ENCODE results near the gene PROX1. TPM values are rescaled to one million over a fixed set of nuclear protein-coding genes. Genes with fewer than 3 reads are reported as not detected.

Gene PROX1
- total and polyA plus RNA-seq, 2 experiments from 2014 or later, result under 0.01 to 0.20 TPM

- Histone ChIP-seq H3K4me3 (no peak overlapping the region), H2AFZ (no peak overlapping the region), H3K79me2 (ENCODE audit: insufficient read depth) (no peaks in the 10 kb centered on the region), H4K20me1 (ENCODE audit: insufficient read depth) (no peaks in the 10 kb centered on the region), H3K27me3 (replicated peaks; ENCODE audit: insufficient read depth) (peaks cover 18% of the 10 kb centered on the region; the same call in 1 of the 2 replicates), H3K4me2 (ENCODE audit: unreplicated experiment) (no peak overlapping the region), H3K4me1 (ENCODE audit: insufficient read depth) (no peaks in the 10 kb centered on the region), H3K36me3 (ENCODE audit: low read depth) (no peaks in the 10 kb centered on the region), H3K9me2 (ENCODE audit: insufficient read depth) (no peaks in the 10 kb centered on the region), H3F3A (ENCODE audit: insufficient read depth) (no peaks in the 10 kb centered on the region), H3K9ac (no peak overlapping the region), H3K9me3 (ENCODE audit: low read depth) (no peaks in the 10 kb centered on the region), H3K27ac (no peak overlapping the region)
- in situ Hi-C loops (cut with MboI), result no loop called here
- no peak for DNase-seq
- 17 to 23% methylated on average over 1 of the region's 1 CpG for WGBS, 2 experiments (ENCODE audit: low coverage in 1 of 2, low lambda C conversion rate in 2 of 2, missing lambda C conversion rate in 2 of 2)
- TF ChIP-seq EZH2 (IDR thresholded peaks at IDR 0.05; ENCODE audit: insufficient read depth, poor library complexity, severe bottlenecking), result no peak
- no peak for TF ChIP-seq EZH2phosphoT487 (IDR thresholded peaks at IDR 0.05; ENCODE audit: insufficient read depth, low read depth)
Measured at GRCh38 chr1:214071469-214071868, 83.7 kb downstream of the PROX1 start.

GRCh38 chr1:214072426-214073157, 84.8 kb downstream of the PROX1 start:
- Histone ChIP-seq H3F3A (ENCODE audit: insufficient read depth) (no peaks in the 10 kb centered on the region), H3K9me3 (ENCODE audit: low read depth) (no peaks in the 10 kb centered on the region), H3K27ac (no peak overlapping the region), H3K4me2 (ENCODE audit: unreplicated experiment) (no peak overlapping the region), H3K9me2 (ENCODE audit: insufficient read depth) (no peaks in the 10 kb centered on the region), H3K79me2 (ENCODE audit: insufficient read depth) (no peaks in the 10 kb centered on the region), H3K4me1 (ENCODE audit: insufficient read depth) (no peaks in the 10 kb centered on the region), H2AFZ (no peak overlapping the region), H3K9ac (no peak overlapping the region), H3K4me3 (no peak overlapping the region), H3K27me3 (replicated peaks; ENCODE audit: insufficient read depth) (peaks cover 11% of the 10 kb centered on the region; the same call in 1 of the 2 replicates), H4K20me1 (ENCODE audit: insufficient read depth) (no peaks in the 10 kb centered on the region), H3K36me3 (ENCODE audit: low read depth) (no peaks in the 10 kb centered on the region)
- in situ Hi-C loops (cut with MboI), result no loop called here
- 15 to 16% methylated on average over 10 of the region's 10 CpGs for WGBS, 2 experiments (ENCODE audit: low coverage in 1 of 2, low lambda C conversion rate in 2 of 2, missing lambda C conversion rate in 2 of 2)
- no peak for DNase-seq
- TF ChIP-seq EZH2phosphoT487 (IDR thresholded peaks at IDR 0.05; ENCODE audit: insufficient read depth, low read depth), result no peak
- TF ChIP-seq EZH2 (IDR thresholded peaks at IDR 0.05; ENCODE audit: insufficient read depth, poor library complexity, severe bottlenecking), result no peak

GRCh38 chr1:214074477-214074876, 86.7 kb downstream of the PROX1 start:
- Histone ChIP-seq H3K79me2 (ENCODE audit: insufficient read depth) (no peaks in the 10 kb centered on the region), H3K9ac (no peak overlapping the region), H3K27me3 (replicated peaks; ENCODE audit: insufficient read depth) (peaks cover 13% of the 10 kb centered on the region; the same call in 1 of the 2 replicates), H3K9me3 (ENCODE audit: low read depth) (no peaks in the 10 kb centered on the region), H3K9me2 (ENCODE audit: insufficient read depth) (no peaks in the 10 kb centered on the region), H3K4me1 (ENCODE audit: insufficient read depth) (no peaks in the 10 kb centered on the region), H3K4me3 (no peak overlapping the region), H3F3A (ENCODE audit: insufficient read depth) (no peaks in the 10 kb centered on the region), H4K20me1 (ENCODE audit: insufficient read depth) (no peaks in the 10 kb centered on the region), H3K27ac (no peak overlapping the region), H3K36me3 (ENCODE audit: low read depth) (no peaks in the 10 kb centered on the region), H2AFZ (no peak overlapping the region), H3K4me2 (ENCODE audit: unreplicated experiment) (no peak overlapping the region)
- 58 to 63% methylated on average over 1 of the region's 1 CpG for WGBS, 2 experiments (ENCODE audit: low coverage in 1 of 2, low lambda C conversion rate in 2 of 2, missing lambda C conversion rate in 2 of 2)
- in situ Hi-C loops (cut with MboI), result no loop called here
- no peak for DNase-seq
- TF ChIP-seq EZH2phosphoT487 (IDR thresholded peaks at IDR 0.05; ENCODE audit: insufficient read depth, low read depth), result no peak

GRCh38 chr1:214075305-214075998, 87.7 kb downstream of the PROX1 start:
- Histone ChIP-seq H3K9me2 (ENCODE audit: insufficient read depth) (no peaks in the 10 kb centered on the region), H2AFZ (no peak overlapping the region), H3F3A (ENCODE audit: insufficient read depth) (no peaks in the 10 kb centered on the region), H3K27me3 (replicated peaks; ENCODE audit: insufficient read depth) (peaks cover 13% of the 10 kb centered on the region; the same call in 1 of the 2 replicates), H3K36me3 (ENCODE audit: low read depth) (no peaks in the 10 kb centered on the region), H3K79me2 (ENCODE audit: insufficient read depth) (no peaks in the 10 kb centered on the region), H3K4me2 (ENCODE audit: unreplicated experiment) (no peak overlapping the region), H3K27ac (no peak overlapping the region), H3K9ac (no peak overlapping the region), H4K20me1 (ENCODE audit: insufficient read depth) (no peaks in the 10 kb centered on the region), H3K4me1 (ENCODE audit: insufficient read depth) (no peaks in the 10 kb centered on the region), H3K4me3 (no peak overlapping the region), H3K9me3 (ENCODE audit: low read depth) (no peaks in the 10 kb centered on the region)
- no peak for TF ChIP-seq EZH2 (IDR thresholded peaks at IDR 0.05; ENCODE audit: insufficient read depth, poor library complexity, severe bottlenecking)
- no peak for TF ChIP-seq EZH2phosphoT487 (IDR thresholded peaks at IDR 0.05; ENCODE audit: insufficient read depth, low read depth)
- in situ Hi-C loops (cut with MboI), result no loop called here
- DNase-seq, result no peak
- WGBS, 2 experiments (ENCODE audit: low coverage in 1 of 2, low lambda C conversion rate in 2 of 2, missing lambda C conversion rate in 2 of 2), result 9 to 19% methylated on average over 5 of the region's 5 CpGs
